ENCODE measurements around the gene ACACB.
"Not testable (repeated sequence)": the region's sequence is repeated elsewhere in the genome, so short reads cannot be mapped to it uniquely, and the experiment has no call there.

ACACB gene

GRCh38 chr12:109144224-109144623 lies 27.8 kb downstream of the ACACB start:
- no peak for DNase-seq

DNA sequence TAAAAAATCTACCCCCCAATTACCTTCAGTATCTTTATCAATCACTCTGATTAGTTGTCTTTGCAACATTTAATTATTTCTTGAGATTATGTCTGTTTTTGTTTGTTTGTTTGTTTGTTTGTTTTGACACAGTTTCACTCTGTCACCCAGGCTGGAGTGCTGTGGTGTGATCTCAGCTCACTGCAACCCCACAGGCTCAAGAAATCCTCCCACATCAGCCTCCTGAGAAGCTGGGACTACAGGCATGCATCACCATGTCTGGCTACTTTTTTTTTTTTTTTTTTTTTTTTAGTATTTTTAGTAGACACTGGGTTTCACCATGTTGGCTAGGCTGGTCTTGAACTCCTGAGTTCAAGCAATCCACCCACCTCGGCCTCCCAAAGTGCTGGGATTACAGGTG lies 30.7 kb downstream of the ACACB start:
- DNase-seq, result not testable (repeated sequence)

GRCh38 chr12:109147954-109148353 lies 31.6 kb downstream of the ACACB start:
- DNase-seq, result no peak

DNA sequence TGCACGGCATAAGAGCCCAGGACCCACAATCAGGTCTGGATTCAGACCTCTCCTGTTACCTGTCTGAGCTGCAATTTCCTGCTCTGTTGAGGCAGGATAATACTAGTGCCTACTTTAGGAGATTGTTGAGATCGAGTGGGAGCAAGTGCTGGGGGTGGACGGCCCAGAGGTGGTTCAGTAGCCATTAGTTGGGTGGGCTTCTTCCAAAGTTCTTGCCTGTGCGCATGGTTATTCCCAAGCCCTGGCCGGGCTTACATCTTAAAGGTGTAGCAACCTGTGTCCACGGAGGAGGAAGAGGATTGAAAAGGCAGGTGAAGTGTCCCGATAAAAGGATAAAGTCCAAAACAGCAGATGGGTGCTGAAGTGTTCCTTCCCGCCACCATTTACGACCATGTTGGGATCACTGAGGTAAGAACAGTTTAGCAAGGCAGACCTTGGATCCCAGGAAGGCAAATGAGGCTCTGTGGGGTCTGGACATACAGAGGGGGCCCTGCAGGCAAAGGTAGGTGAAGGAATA lies 33.8 kb downstream of the ACACB start:
- no peak for DNase-seq

DNA sequence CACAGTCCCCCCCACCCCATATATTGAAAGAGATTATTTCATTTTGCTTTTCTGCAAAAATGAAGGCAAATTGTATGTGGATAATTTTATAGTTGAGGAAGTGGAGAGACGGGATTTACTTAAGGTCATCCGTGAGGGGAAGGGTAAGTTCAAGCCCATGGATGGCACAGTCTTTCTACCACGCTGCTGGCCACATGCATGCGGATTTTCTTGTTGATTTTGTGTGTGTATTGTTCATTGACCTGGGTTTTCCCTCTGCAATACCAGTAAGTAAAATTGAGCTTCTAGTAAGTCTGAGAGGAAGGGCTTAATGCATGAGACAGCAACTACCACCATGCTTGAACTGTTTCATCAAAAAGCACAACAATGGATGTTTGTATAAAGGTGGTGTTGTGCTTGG lies 35.1 kb downstream of the ACACB start:
- no peak for DNase-seq

- DNase-seq, result no peak
Observed at GRCh38 chr12:109153821-109154441, 37.5 kb downstream of the ACACB start.

- DNase-seq, result peak; percentile 18 to 53
Observed at GRCh38 chr12:109154451-109155438, 38.4 kb downstream of the ACACB start.

DNA sequence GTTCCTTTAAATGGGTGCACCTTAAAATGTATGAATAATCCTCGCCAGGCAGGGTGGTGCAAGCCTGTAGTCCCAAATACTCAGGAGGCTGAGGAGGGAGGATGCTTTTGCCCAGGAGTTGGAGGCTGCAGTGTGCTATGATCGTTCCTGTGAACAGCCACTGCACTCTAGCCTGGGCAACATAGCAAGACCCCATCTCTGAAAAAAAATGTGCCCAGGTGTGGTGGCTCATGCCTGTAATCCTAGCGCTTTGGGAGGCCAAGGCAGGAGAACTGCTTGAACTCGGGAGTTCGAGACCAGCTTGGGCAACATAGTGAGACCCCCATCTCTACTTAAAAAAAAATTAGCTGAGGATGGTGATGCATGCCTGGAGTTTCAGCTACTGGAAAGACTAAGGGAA lies 39.6 kb downstream of the ACACB start:
- no peak for DNase-seq

DNA sequence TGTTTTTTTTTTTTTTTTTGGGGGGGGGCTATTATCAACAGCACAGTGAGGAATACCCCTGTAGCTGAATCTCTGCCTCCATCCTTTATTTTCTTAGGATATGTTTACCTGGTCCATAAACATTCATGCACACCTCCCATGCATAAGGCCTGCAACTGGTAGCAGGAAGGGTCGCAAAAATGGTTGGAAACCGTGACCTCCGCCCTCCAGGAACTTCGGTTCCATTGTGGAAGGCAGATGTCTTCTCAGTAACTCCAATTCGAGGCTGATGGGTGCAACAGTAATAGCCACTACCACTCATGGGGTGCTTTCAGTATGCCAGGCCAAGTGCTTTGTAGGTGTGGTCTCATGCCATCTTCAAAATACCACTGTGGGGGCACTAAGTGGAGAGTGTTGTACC lies 40.2 kb downstream of the ACACB start:
- no peak for DNase-seq

DNA sequence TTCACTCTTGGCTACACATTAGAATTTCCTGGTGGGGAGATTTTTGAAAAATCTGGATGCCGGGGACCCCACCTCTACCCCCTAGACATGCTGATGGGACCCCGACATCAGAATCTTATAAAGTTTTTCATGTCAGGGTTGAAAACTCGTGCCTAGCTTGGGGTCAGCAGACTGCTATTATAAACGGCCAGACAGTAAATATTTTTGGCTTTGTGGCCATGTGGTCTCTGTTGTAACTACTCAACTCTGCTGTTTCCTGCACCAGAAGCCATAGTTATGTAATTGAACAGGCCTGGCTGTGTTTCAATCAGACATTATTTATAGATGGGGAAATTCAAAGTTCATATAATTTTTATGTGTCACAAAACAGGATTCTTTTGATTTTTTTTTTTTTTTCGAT lies 41.6 kb downstream of the ACACB start:
- no peak for DNase-seq

DNA sequence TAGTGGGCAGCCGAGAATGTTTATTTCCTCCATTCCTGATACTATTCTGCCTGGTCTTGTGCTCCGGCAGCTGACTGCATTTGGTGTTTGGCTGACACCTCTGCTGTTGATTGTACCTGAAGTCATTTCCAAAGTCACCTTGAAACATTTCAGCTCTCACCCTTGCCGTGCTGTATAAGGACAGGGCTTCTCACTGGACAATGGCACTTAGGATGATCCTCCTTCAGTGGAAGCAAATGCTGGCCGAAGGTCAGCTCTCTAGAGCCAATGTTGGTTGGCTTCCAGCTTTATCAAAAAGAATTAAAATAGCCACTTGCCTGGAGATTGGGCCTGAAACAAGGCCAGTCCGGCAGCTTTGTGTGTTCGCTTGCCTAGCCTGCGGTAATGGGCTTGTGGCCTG lies 44.0 kb downstream of the ACACB start:
- no peak for DNase-seq

DNA sequence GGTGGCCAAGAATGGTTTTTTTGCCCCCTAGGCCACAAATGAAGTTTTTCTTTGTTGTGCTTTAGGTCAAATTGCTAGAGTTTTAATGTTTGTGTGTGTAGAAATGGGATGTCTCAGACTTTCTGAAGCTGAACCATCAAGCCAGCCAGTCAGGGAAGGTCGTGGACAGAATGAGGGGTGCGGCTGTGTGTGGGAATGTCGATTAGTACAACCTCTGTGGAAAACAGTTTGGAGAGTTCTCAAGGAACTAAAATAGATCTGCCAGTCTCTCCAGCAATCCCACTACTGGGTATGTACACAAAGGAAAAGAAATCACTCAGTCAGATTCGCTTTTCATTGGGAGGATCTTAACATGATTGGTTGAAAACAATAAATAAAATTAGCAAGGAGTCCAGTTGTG lies 44.5 kb downstream of the ACACB start:
- DNase-seq, result no peak

DNA sequence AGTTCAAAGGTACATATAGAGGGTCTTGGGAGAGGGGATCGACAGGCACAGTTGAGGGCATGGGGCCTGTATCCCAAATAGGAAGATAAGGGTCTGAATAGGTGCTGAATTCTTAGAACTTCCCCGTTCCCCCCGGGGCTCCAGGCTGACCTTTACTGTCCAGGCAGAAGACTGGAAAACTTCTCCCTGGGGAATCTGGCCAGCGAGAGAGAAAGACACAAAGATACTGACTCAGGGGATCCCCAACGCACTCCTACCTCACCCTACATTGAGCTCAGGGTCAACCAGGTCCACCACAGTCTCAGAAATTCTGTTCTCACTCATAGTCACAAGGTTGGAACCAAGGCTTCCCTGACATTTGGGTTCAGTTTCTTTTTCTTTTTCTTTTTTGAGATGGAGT lies 46.2 kb downstream of the ACACB start:
- no peak for DNase-seq

DNA sequence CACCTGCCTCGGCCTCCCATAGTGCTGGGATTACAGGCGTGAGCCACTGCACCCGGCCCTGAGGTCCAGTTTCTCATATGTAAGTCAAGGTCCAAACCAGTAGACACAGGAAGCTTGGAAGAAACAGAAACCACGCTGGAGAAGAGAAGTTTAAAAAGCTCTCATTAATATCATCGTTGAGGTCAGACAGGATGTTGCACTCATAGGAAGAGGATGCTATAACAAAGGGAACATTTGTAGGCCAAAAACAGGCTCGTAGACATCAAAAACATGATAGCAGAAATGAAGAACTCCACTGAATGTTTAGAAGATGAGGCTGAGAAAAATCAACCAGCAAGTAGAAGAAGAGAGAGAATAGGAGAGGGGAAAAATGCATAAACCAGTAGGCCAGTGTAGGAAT lies 46.8 kb downstream of the ACACB start:
- no peak for DNase-seq

- no peak for DNase-seq
Observed at GRCh38 chr12:109165599-109165998, 49.2 kb downstream of the ACACB start.

DNA sequence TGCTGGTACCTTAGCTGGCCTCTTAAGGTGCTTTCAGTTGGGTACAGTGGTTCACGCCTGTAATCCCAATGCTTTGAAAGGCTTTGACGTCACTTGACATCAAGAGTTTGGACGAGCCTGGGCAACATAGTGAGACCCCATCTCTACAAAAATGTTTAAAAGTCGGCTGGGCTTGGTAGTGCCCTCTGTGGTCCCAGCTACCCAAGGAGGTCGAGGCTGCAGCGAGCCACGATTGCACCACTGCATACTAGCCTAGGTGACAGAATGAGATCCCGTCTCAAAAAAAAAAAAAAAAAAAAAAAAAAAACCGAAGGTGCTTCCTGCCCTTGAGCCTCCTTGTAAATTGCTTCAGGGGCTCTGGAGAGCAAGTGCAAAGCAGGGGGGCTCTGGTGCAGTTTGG lies 50.0 kb downstream of the ACACB start:
- DNase-seq, result no peak

DNA sequence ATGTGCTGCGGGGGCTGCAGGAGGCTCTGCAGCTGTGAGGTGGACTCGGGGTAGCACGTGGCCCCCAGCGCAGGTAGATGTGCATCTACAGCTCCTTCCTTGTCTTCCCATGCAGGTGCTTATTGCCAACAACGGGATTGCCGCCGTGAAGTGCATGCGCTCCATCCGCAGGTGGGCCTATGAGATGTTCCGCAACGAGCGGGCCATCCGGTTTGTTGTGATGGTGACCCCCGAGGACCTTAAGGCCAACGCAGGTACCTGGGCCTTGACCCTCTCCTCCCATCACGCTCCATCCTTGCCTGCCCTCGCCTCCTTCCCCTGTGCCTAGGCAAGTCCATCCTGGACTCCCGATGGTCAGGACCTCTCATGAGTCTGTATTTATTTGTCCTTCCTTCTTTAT lies 51.4 kb downstream of the ACACB start:
- DNase-seq, result no peak

DNA sequence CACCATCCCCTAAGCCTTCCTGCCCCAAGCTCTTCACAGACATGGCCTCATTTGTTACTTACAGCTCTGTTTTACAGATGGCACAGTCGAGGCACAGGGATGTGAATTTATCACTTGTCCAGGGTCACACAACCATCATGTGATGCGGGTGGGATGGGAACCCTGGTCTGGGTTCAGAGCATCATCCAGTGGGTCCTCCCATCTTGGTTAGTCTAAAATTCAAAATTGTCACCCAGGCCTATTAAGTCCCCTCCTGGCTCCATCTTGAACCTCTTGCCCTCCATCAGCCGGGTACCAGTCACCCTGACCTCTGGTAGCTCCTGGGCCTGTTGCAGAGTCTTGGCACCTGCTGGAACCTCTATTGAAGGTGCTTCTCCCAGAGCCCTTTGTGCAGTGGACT lies 52.9 kb downstream of the ACACB start:
- no peak for DNase-seq

GRCh38 chr12:109169686-109170085 lies 53.3 kb downstream of the ACACB start:
- no peak for DNase-seq

DNA sequence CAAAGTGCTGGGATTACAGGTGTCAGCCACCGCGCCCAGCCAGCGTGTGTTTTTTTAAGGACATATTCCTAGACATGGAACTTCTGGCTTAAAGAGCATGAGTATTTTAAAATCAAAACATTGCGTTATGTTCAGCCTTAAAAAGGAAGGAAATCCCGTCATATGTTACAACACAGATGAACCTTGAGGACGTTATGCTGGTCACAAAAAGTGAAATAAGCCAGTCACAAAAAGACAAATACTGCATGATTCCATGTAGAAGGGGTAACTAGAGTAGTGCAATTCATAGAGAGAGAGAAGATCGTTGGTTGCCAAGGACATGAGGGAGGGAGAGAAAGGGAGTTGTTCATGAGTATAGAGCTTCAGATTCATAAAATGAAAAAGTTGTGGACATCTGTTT lies 53.9 kb downstream of the ACACB start:
- DNase-seq, result no peak

DNA sequence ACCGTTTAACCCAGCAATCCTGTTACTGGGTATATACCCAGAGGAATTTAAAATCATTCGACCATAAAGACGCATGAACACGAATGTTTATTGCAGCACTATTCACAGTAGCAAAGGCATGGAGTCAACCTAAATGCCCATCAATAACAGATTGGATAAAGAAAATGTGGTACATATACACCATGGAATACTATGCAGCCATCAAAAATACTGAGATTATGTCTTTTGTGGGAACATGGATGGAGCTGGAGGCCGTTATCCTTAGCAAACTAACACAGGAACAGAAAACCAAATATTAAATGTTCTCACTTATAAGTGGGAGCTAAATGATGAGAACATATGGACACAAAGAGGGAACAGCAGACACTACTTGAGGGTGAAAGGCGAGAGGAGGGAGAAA lies 56.4 kb downstream of the ACACB start:
- not testable (repeated sequence) for DNase-seq

GRCh38 chr12:109173443-109174240 lies 57.3 kb downstream of the ACACB start:
- no peak for DNase-seq

DNA sequence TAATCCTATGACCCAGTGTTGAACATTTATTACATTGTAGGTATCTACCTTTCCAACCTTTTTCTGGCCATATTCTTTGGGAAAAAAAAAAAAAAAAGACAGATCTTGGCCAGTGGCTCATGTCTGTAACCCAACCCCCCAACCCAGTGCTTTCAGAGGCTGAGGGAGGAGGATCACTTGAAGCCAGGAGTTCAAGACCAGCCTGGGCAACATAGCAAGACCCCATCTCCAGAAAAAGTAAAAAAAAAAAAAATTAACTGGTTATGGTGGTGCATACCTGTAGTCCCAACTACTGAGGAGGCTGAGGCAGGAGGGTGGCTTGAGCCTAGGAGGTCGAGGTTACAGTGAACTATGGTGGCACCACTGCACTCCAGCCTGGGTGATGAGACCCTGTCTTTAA lies 58.1 kb downstream of the ACACB start:
- no peak for DNase-seq
